B cell (primary cell): ENCODE results near the gene ZNF557.

Source experiments
- EZH2 ChIP-seq: IDR thresholded peaks from 2 replicates; pipeline ENCODE4 v1.6.1; 2012; ENCODE audit warnings: borderline replicate concordance, low read depth, mild to moderate bottlenecking, moderate library complexity, low read length; ENCODE audit not compliant: insufficient read depth, poor library complexity, severe bottlenecking
- TF ChIP-seq, protein P1 (sequence below): fragments of 200-600 bp; IDR thresholded peaks from one replicate; pipeline ENCODE4 v1.8.0; 2022; ENCODE audit warnings: antibody characterized with exemption, mild to moderate bottlenecking

DNA sequence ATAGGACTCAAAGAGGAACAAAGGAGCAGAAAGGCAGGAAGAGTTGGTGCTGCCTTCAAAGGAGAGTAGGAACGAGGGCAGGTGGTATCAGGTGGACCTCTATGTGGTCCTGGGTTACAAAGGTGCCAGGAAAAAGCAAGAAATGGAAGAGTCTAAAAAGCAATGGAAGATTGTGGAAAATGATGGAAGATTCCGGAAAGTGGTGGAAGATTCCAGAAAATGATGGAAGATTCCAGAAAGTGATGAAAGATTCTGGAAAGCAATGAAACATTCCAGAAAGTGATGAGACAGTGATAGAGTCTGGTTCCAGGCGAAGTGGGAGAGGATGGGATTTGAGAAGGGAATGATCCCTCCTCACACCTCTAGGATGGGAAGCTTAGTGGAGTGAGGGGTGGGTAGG, 55.3 kb downstream of the ZNF557 start:
- TF ChIP-seq, protein P1, sequence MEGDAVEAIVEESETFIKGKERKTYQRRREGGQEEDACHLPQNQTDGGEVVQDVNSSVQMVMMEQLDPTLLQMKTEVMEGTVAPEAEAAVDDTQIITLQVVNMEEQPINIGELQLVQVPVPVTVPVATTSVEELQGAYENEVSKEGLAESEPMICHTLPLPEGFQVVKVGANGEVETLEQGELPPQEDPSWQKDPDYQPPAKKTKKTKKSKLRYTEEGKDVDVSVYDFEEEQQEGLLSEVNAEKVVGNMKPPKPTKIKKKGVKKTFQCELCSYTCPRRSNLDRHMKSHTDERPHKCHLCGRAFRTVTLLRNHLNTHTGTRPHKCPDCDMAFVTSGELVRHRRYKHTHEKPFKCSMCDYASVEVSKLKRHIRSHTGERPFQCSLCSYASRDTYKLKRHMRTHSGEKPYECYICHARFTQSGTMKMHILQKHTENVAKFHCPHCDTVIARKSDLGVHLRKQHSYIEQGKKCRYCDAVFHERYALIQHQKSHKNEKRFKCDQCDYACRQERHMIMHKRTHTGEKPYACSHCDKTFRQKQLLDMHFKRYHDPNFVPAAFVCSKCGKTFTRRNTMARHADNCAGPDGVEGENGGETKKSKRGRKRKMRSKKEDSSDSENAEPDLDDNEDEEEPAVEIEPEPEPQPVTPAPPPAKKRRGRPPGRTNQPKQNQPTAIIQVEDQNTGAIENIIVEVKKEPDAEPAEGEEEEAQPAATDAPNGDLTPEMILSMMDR = no peak
- no peak for TF ChIP-seq EZH2
